GM12875 (cell line): ENCODE measurements around the gene MALAT1.
A peak's percentile ranks its signal among the peaks of the same experiment; 100 is the strongest.
"Not testable (repeated sequence)": the region's sequence is repeated elsewhere in the genome, so short reads cannot be mapped to it uniquely, and the experiment has no call there.

Source experiments
- H3K4me3 ChIP-seq: one replicate; pipeline ENCODE4 v1.5.1; 2011; ENCODE audit warnings: low read depth, low read length, control low read depth
- TF ChIP-seq, protein P1 (sequence below): IDR thresholded peaks from 2 replicates; pipeline ENCODE4 v1.5.1; 2011; ENCODE audit warnings: low read depth, mild to moderate bottlenecking, control low read depth, inconsistent platforms, low read length, moderate library complexity, borderline replicate concordance; ENCODE audit not compliant: insufficient read depth

MALAT1 gene

DNA sequence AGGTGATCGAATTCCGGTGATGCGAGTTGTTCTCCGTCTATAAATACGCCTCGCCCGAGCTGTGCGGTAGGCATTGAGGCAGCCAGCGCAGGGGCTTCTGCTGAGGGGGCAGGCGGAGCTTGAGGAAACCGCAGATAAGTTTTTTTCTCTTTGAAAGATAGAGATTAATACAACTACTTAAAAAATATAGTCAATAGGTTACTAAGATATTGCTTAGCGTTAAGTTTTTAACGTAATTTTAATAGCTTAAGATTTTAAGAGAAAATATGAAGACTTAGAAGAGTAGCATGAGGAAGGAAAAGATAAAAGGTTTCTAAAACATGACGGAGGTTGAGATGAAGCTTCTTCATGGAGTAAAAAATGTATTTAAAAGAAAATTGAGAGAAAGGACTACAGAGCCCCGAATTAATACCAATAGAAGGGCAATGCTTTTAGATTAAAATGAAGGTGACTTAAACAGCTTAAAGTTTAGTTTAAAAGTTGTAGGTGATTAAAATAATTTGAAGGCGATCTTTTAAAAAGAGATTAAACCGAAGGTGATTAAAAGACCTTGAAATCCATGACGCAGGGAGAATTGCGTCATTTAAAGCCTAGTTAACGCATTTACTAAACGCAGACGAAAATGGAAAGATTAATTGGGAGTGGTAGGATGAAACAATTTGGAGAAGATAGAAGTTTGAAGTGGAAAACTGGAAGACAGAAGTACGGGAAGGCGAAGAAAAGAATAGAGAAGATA lies at the start of gene MALAT1:
TSS of gene MALAT1 (plus strand) at position 69 of the 736 bp plus-strand sequence.
- peak within 1 kb of the TSS; percentile 90 for H3K4me3 ChIP-seq
- TF ChIP-seq, protein P1, sequence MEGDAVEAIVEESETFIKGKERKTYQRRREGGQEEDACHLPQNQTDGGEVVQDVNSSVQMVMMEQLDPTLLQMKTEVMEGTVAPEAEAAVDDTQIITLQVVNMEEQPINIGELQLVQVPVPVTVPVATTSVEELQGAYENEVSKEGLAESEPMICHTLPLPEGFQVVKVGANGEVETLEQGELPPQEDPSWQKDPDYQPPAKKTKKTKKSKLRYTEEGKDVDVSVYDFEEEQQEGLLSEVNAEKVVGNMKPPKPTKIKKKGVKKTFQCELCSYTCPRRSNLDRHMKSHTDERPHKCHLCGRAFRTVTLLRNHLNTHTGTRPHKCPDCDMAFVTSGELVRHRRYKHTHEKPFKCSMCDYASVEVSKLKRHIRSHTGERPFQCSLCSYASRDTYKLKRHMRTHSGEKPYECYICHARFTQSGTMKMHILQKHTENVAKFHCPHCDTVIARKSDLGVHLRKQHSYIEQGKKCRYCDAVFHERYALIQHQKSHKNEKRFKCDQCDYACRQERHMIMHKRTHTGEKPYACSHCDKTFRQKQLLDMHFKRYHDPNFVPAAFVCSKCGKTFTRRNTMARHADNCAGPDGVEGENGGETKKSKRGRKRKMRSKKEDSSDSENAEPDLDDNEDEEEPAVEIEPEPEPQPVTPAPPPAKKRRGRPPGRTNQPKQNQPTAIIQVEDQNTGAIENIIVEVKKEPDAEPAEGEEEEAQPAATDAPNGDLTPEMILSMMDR = no peak

GRCh38 chr11:65451301-65451700 lies 47.5 kb upstream of the MALAT1 start:
- not testable (repeated sequence) for H3K4me3 ChIP-seq

GRCh38 chr11:65452259-65452658 lies 46.6 kb upstream of the MALAT1 start:
- not testable (repeated sequence) for H3K4me3 ChIP-seq

DNA sequence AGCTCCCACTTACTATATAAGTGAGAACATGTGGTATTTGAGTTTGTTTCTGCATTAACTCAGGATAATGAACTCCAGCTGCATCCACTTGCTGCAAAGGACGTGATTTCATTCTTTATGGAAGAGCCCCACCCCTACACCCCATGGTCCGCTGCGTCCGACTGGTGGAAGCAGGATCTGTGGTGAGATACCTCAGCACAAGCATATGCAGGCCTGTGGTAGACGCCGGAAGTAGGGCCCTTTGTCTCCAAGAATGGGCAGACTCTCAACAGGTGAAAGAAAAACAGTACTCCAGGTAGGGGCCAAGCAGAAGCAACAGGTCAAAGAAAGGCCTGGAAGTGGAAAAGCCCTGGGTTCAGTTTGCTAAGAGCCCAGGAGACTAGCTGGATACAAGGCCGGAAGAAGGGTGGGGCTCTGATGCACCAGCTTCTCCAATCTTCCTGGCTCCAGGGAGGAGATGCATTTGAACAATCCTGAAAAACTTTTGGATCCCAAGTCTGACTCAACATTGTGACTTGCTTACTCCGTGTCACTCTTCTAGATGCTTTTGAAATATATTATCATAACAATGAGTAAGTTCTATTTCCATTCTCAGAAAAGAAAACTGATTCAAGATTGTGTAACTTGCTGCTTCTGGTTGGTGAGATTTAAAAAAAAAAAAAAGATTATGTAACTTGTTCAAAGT lies 45.9 kb upstream of the MALAT1 start:
- TF ChIP-seq, protein P1 = no peak
- no peak overlapping the region for H3K4me3 ChIP-seq

DNA sequence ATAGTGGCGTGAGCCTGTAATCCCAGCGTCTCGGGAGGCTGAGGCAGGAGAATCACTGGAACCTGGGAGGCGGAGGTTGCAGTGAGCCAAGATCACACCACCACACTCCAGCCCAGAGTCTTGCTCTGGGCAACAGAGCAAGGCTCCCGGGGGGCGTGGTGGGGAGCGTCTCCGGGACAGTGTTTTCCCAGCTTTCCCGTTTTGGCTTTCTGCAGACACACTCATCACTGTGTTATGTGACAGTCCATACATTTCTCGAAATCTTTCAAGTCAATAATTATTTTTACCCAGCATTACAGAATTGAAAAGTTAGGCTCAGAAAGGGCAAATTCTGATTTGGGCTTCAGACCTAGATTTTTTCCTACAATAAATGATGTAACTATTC lies 44.5 kb upstream of the MALAT1 start:
- H3K4me3 ChIP-seq = peak overlapping the region; percentile 63
- TF ChIP-seq, protein P1 = no peak

GRCh38 chr11:65454696-65455456 lies 44.0 kb upstream of the MALAT1 start:
- TF ChIP-seq, protein P1 = no peak
- peak overlapping the region; percentile 63 for H3K4me3 ChIP-seq

DNA sequence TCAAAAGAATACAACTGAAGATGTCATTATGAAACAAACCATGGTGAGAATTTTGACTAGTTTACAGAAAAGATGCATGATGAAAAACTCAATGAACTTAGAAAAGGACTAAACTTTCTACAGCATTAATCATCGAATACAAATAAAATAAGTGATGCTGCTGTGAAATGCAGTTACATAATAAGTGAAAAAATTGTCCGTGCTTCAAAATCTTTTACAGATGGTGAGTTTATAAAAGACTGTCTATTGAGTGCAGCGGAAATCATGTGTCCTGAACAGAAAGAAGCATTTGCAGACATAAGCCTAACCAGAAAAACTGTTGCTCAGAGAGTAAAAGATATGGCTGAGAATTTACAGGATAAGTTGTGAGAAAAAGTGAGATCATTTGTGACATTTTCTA lies 42.4 kb upstream of the MALAT1 start:
- no peak overlapping the region for H3K4me3 ChIP-seq
- TF ChIP-seq, protein P1 = no peak

DNA sequence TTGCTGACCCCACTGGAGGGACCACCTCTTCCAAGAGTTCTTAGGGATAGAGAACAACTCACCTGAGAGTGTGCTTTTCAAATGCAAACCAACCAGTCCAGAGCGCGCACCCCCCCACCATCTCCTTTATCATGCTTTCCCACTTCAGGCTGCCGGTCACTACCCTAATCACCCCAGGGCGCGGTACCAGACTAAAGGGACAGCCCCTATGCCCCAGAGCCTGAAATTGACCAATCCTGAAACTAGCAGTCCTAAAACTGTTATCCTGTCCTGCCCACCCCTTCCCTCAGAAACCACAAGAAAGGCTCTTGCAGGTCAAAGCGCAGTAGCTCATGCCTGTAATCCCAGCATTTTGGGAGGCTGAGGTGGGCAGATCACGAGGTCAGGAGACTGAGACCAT lies 39.3 kb upstream of the MALAT1 start:
- TF ChIP-seq, protein P1 = no peak
- no peak overlapping the region for H3K4me3 ChIP-seq

DNA sequence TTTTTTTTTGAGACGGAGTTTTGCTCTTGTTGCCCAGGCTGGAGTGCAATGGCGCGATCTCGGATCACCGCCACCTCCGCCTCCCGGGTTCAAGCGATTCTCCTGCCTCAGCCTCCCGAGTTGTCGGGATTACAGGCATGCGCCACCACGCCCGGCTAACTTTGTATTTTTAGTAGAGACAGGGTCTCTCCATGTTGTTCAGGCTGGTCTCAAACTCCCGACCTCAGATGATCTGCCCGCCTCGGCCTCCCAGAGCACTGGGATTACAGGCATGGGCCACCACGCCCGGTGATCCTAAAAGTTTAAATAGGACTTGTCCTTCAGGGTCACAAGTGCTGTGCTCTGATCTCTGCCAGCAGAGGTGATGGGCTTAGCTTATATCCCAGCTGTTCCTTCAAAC lies 33.4 kb upstream of the MALAT1 start:
- H3K4me3 ChIP-seq = not testable (repeated sequence)

GRCh38 chr11:65467306-65467705 lies 31.5 kb upstream of the MALAT1 start:
- H3K4me3 ChIP-seq = not testable (repeated sequence)
